NOMO-1 (cell line): ENCODE data around the gene ALOX12B.
"Not testable (repeated sequence)": the region's sequence is repeated elsewhere in the genome, so short reads cannot be mapped to it uniquely, and the experiment has no call there.

Experiments
- DNase-seq, 2 experiments: peaks; one replicate each; lab custom pipeline; 2025; ENCODE audit not compliant: unreplicated experiment in 2 of 2; lab: John Stamatoyannopoulos, UW

Gene ALOX12B

DNA sequence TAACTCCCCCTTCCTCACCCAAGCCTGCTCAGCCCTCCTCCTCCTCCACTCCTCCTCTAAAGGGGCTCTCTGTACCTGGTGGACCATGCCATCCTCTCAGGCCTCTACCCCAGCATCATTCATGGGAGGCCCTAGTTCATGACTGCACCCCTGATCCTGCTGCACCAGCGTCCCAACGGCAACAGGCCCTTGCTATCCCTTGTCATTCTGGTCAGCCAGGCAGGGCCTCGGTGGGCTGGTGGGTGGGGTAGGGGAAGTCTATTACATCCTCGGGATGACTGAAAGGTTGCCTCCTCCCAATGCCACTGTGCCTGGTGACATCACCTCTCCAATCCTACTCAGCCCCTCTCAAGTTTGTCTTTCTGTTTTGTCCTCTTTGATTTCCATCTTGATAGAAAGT, 19.7 kb downstream of the ALOX12B start:
- no peak for DNase-seq

DNA sequence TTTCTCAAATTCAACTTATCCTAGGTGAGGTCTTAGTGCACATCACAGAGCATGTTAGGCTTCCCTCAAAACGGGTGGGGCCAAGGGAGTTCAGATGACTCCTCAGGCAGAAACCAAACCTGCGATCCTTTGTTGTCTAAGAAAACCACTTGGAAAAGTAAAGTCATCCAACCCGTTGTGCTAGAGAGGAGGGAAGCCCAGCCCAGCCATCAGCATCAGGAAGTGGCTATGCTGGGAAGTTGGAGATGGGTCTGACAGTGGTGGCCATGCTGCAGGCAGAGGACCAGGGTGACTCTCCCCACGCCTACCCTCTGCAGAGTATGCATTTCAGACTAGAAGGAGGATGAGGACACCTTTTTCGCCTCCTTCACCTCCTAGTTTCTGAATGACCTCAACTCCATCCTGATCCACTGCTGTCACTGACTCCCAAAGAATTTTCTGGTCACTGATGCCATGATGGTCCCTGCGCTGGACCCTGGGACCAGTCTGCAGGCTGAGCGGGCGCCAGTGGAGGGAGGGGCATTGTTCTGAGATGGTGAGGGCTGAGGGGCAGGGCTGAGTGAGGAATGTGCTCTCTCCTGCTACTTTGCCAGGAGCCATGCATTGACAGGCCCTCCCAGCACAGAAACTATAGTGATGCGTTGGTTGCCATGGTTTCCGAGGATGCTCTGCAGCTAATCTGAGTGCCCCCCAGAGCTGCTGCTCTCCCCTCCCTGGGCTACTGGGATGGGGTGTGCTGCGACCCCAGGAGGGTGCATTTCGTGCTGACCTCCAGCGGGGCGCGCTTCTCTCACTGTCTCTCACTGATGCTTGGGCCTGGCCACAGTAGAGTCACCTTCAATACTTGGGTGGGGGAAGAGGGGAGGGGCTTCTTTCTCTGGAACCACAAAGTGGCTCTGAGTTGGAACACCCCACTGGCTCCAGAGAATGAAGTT, 20.4 kb downstream of the ALOX12B start:
- no peak for DNase-seq

DNA sequence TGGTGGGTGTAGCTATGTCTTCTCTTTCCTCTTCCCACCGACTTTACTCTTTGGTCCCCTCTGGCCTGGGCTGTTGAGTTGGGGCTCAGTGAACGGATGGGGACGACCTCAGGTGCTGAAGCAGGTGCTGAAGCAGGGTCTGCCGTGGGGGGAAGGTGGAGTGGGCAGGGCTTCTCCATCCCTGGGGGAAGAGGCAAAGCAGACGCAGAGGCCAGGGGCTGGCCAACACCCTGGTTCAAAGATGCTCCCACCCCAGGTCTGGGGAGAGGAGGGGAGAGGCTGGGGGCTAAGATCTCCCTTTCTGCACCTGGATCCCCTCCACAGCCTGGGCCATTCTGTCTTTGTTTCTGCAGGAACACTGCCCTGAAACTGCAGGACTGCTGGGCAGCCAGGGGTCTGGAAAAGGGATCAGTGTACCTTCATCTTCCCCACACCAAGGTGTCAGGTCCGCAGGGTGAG, 22.9 kb downstream of the ALOX12B start:
- DNase-seq, result no peak

DNA sequence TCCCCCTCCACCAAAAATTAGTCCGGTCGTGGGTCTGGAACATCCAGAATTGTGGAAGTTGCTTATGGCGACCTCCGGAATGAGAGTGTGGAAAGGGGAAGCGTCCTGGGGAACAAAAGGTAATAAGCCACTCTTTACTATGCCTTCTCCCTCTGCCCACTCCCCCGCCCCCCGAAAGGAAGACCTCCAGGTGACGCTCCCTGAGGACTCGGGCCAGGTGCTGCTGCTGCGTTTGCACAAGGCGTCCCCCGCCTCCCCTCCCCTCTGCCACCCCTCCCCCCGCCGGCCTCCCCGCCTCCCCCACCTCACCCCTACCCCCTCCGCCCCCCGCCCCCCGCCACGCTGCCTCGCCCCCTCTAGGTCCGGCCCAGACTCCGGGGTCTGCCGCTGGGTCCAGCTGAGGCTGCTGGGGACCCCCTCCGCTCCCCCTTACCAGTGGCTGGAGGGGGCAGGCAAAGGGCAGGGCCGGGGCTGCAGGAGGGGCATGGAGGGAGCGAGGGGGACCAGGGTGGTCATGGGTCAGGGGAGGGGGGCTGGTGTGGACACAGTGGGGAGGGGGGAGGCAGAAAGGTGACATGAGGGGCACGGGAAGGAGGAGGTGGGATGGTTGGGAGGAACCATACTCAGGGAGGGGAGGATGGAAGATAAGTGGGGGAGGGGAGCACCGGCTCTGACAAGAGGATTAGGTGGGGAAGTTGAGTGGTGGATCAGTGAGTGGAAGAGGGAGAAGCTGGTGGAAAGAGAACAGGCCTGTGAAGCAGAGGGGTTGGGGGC, 23.6 kb downstream of the ALOX12B start:
- DNase-seq, result no peak

DNA sequence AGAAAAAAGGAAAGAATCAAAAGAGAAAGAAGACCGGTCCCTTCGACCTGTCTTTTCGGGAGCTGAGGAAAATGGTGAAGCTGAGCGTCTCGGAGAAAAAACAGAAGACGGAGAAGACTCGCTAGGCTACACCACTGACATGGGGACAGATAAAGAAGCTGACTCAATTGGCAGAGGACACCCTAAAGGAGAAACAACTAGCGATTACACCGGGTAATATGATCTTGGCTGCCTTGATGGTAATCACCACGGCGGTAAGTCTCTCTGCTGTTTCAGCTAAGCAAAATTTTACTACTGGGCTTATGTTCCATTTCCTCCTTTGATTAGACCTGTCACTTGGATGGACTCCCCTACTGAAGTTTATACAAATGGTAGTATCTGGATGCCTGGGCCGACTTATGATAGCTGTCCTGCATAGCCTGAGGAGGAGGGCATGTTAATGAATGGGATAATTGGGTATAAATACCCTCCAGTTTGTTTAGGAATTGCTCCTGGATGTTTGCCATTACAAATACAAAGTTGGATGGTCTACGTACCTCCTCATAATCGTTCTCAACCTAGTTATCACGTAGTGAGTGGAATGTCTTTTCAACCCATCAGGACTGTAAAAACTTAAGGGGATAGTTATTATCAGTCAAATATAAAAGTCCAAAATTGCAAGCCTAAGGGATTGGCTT, 24.6 kb downstream of the ALOX12B start:
- DNase-seq, result peak in 1 of 2 experiments; percentile 7

DNA sequence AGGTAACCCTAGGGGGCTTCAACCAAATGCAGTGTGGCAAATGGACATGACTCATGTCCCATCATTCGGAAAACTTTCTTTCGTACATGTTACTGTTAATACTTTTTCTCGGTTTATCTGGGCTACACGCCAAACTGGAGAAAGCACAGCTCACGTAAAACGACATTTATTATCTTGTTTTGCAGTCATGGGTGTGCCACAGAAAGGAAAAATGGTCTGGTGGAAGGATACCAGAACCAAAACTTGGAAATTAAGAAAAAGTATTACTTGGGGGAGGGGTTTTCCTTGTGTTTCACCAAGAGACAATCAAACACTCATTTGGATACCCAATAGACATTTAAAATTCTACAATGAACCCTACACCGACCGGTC, 25.1 kb downstream of the ALOX12B start:
- DNase-seq, result no peak

DNA sequence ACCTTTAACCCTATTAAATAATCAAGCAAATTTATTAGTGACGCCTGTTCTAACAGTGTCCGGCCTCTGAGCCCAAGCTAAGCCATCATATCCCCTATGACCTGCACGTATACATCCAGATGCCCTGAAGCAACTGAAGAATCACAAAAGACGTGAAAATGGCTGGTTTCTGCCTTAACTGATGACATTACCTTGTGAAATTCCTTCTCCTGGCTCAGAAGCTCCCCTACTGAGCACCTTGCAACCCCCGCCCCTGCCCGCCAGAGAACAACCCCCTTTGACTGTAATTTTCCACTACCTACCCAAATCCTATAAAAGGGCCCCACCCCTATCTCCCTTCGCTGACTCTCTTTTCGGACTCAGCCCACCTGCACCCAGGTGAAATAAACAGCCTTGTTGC, 25.7 kb downstream of the ALOX12B start:
- DNase-seq, result not testable (repeated sequence)

DNA sequence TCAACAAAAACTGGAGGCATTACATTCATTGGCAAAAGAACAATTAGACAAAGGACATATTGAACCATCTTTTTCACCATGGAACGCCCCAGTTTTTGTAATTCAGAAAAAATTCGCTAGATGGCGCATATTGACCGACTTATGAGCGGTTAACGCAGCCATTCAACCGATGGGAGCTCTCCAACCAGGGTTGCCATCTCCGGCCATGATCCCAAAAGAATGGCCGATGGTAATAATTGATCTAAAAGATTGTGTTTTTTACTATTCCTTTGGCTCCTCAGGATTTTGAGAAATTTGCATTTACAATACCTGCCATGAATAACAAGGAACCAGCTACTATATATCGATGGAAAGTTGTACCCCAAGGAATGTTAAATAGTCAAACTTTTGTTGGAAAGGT, 27.2 kb downstream of the ALOX12B start:
- peak; percentile 36 to 64 for DNase-seq

DNA sequence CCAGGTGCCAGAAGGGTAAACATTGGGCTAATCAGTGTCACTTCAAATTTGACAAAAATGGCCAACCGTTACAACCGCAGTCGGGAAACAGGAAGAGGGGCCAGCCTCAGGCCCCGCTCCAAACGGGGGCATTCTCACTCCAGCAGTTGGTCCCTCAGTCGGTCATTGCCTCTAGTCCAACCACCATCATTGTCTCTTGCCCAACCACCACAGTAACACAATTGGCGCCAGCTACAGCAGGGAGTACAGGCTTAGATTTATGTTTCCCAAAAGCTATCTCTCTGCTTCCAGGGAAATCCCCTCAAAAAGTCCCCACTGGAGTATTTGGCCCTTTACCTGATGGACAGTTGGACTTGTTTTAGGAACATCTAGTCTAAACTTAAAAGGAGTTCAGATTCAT, 28.4 kb downstream of the ALOX12B start:
- peak; percentile 18 to 28 for DNase-seq

DNA sequence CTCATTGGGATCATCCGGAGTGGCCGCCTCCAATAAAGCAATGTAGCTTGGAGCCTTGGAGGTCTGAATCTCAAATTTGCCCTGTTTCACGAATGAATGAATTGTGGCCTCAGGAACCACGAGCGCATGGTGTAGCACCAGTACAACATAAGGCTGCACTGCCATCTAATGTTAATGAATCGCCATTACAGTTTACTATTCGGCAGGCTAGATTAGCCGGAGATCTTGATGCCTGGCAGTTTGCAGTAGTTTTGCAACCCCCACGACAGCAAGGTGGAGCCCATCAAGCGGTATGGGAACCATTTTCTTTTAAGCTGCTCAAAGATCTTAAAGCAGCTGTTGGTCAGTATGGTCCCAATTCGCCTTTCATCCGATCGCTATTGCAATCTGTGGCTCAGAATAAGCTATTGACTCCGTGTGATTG, 29.8 kb downstream of the ALOX12B start:
- DNase-seq, result peak; percentile 82 to 89

DNA sequence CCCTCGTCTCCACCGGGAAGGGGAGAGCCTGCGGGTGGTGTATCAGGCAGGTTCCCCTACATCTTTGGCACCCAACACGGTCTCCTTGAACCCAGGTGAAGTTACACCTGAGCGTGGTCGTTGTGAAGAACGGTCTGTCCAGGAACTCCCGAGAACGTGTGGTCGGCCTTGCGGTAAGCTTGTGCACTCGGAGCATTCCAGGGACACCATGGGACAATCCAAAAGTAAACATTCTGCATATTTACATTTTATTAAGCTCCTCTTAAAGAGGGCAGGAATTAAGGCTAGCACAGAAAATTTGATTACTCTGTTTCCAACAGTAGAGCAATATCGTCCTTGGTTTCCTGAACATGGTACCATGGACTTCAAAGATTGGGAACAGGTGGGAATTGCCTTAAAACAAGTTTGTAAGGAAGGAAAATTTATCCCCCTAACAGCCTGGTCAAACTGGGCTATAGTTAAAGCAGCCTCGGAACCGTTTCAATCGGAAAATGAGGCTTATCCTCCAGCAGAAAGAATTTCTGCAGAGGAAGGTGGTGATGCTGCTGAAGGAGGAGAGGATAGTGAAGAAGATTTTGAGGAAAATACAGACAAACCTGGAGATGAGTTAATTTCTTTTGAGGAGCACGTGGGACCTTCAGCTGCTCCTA, 30.4 kb downstream of the ALOX12B start:
- DNase-seq, result no peak

DNA sequence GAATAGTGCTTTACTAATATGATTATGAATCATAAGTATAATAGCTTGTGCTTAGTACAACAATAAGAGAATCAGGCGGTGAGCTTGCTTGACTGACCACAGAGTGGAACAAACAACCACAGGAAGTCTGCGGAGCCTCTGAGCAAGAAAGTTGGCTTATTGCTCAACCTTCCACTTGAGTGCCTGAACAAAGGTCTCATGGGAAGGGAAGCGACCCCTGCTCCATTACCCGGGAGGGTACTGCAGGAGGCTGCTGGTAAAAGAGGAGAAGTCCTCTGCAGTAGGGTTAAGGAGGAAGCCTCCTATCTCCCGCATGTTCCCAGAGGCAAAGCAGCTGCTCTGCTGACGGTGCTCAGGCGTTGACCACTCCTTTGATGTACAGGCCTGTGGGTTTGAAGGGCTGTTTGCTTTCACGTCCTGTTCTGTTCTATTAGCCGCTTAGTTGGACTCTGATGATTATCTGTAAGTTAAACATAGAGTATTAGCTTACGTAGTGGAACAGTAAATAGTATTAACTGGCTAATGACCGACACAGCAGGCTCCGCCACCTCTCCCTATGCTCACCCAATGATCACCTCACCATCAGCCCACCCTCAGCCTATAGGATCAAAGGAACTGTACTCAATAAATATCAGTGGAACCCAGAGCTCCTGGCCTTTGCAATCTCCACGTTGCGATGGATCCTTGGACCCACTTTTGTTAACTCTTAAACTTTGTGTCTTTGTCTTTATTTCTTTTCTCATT, 31.1 kb downstream of the ALOX12B start:
- DNase-seq, result peak; percentile 84 to 96

DNA sequence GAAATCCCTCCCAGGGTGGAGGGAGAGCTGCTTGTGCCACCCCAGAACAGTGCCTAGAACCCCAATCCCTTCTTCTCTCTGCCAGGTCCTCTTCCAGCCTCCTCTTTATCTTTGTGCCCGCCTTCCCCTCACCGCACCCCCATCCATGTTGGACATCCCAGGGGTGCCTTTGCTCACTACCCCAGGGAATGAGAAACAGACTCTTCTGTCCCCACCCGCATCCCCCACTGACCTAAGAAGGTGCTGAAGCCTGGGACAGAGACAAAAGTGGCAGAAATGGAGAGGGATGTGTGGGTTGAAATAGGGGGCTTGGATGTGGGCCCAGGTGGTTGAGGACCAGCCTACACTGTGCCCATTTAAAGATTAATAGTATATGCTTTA, 31.7 kb downstream of the ALOX12B start:
- DNase-seq, result no peak

DNA sequence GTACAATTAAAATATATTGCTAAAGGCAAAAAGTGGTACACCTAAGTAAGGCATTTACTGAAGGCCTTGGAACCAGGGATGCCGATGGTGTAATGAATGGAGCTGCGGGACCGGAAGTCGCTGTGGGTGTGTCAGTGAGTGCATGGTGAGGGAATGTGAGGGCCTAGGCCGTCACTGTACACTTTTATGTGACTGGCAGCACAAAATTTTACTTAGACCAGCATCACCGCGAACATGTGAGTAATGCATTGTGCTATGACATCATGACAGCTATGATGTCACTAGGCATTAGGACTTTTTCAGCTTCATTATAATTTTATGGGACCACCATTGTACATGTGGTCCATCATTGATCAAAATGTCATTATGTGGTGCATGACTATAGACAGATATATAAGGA, 33.9 kb downstream of the ALOX12B start:
- no peak for DNase-seq

DNA sequence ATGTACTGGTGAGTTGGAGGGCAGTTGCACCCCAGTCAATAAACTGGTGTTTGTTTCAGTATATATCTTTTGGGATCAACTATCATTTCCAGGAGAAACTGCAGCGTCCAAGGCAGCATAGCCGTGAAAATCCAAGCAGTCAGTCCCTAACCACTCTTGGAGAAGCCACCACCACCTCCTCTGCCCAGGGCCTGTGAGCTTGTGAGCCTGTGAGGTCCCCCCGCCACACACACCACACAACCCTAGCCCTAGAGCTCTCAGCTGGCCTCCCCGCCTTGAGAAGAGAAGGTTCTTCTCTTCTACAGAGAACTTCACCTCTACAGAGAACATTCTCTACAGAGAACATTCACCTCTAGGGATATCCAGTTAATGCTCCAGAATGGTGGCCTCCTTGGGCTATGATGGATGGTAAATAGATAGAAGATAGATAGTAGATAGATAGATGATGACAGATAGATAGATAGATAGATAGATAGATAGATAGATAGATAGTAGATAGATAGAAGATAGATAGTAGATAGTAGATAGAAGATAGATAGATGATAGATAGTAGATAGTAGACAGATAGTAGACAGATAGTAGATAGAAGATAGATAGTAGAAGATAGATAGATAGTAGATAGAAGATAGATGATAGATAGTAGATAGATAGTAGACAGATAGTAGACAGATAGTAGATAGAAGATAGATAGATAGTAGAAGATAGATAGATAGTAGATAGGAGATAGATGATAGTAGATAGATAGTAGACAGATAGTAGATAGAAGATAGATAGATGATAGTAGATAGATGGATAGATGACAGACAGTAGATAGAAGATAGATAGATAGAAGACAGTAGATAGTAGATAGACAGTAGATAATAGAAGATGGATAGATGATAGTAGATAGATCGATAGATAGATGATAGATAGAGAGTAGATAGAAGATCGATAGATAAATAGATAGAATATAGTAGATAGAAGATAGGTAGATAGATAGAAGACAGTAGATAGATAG, 35.0 kb downstream of the ALOX12B start:
- no peak for DNase-seq

DNA sequence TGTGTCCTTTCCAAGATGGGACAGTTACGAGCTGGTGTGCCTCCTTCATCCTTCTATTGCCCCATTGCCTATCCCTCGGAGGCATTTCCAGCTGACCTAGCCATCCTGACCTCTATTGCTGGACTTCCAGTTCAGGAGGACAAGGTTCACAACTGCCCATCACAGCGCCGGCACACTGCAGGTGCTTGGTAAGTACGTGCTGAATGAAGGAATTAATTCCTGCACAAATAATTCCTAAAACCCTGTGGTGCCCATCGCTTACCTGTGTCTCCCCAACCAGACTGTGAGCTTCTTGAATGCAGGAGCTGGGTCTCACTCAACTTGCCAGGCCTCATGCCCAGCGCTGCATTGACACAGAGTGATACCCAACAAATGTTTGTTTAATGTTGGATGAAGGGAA, 35.7 kb downstream of the ALOX12B start:
- DNase-seq, result no peak

DNA sequence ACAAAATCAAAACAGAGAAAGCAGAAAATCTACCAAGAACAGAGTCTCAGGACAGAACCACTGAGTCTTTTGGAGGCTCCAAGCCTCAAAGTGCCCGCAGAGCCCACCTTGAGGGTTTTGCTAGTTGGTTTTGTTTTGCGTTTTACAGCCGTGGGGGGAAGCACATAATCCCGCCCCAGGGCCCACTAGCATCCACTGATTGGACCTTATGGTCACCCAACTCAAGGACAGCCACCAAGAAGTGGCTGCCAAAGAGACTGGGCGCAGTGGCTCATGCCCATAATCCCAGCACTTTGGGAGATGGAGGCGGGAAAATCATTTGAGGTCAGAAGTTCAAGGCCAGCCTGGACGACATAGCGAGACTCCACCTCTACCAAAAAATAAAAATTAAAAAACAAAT, 38.8 kb downstream of the ALOX12B start:
- DNase-seq, result no peak

DNA sequence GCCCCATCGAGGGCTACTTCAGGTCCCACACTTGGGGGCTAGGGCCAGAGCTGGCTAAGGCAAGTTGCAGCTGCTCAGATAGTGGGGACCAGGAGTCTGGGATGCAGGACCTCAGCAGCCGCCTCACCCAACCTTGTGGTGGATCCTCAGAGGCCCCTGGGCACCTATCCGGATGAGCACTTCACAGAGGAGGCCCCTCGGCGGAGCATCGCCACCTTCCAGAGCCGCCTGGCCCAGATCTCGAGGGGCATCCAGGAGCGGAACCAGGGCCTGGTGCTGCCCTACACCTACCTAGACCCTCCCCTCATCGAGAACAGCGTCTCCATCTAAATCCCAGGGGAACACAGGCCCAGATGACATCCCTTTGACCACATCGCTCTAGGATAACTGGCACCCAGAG, 39.3 kb downstream of the ALOX12B start:
- DNase-seq, result no peak

DNA sequence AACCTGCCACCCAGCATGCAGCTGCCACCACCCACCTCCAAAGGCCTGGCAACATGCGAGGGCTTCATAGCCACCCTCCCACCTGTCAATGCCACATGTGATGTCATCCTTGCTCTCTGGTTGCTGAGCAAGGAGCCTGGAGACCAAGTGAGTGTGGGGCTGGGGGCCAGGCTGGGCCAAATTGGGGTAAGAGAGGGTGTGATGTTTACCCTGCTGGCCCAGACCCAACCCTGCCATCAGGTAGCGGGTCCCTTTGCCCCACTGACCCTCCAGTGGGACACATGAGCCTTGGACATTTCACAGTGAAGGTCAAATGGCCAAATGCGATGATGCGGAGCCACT, 39.8 kb downstream of the ALOX12B start:
- no peak for DNase-seq
